Activated T-helper 1 cell treated with anti-CD3 and anti-CD28 coated beads, Interleukin-12 subunit alpha, Interleukin-12 subunit beta, Interleukin-2, Interleukin-4 antibody, amounts not matched to agents 30 ng/mL and 10 ng/mL and 1 ng/mL, durations not matched to agents 14 hours and 24 hours and 36 hours (primary cell): Measurements from ENCODE around the gene TBCA. TPM values are rescaled to one million over a fixed set of nuclear protein-coding genes. Genes with fewer than 3 reads are reported as not detected.
A peak's percentile ranks its signal among the peaks of the same experiment; 100 is the strongest.

Experiments used
- DNase-seq: peaks from one replicate; pipeline ENCODE4 v3.0.0; 2021; ENCODE audit warnings: low spot score
- H3K27ac Mint-ChIP-seq: one replicate; pipeline ENCODE4 v1.8.0; 2021; ENCODE audit warnings: mild to moderate bottlenecking, mixed read lengths
- H3K27me3 Mint-ChIP-seq: one replicate; pipeline ENCODE4 v1.8.0; 2022; ENCODE audit warnings: mild to moderate bottlenecking, moderate library complexity, mixed read lengths; ENCODE audit not compliant: insufficient read depth
- H3K36me3 Mint-ChIP-seq: one replicate; pipeline ENCODE4 v1.8.0; 2021; ENCODE audit warnings: low read depth, mixed read lengths
- H3K4me1 Mint-ChIP-seq: one replicate; pipeline ENCODE4 v1.8.0; 2021; ENCODE audit warnings: low read depth, mixed read lengths
- H3K4me3 Mint-ChIP-seq: one replicate; pipeline ENCODE4 v1.8.0; 2021; ENCODE audit warnings: mild to moderate bottlenecking, moderate library complexity, mixed read lengths
- H3K9me3 Mint-ChIP-seq: one replicate; pipeline ENCODE4 v1.8.0; 2021; ENCODE audit warnings: mixed read lengths
- intact Hi-C: fragments of 100-400 bp; cut with micrococcal nuclease; formaldehyde crosslinking; loops from one replicate; pipeline ENCODE4 v1.15.1; 2024
- total RNA-seq: library from RNA; stranded (reverse); gene quantifications from 2 replicates; pipeline ENCODE4 v1.2.3, GENCODE V29; 2022

Gene TBCA
- total RNA-seq, 1 donor from 2014 or later: 179 TPM

GRCh38 chr5:77643654-77644370, 132.3 kb downstream of the TBCA start:
- Mint-ChIP-seq H3K36me3 (peaks cover 3% of the 10 kb centered on the region), H3K27ac (peak overlapping the region; percentile 44), H3K9me3 (no peaks in the 10 kb centered on the region), H3K27me3 (peaks cover 84% of the 10 kb centered on the region), H3K4me1 (peaks cover 17% of the 10 kb centered on the region), H3K4me3 (peak overlapping the region; percentile 15)
- intact Hi-C loops: loop anchor here (1.0 to 5.0 kb wide), 4 partner anchors 14 to 692 kb away; partner anchors contain the start of gene CRHBP
- no peak for DNase-seq

GRCh38 chr5:77642738-77643653, 133.1 kb downstream of the TBCA start:
- peaks cover 86% of the 10 kb centered on the region for H3K27me3 Mint-ChIP-seq
- peaks cover 17% of the 10 kb centered on the region for H3K4me1 Mint-ChIP-seq
- H3K4me3 Mint-ChIP-seq: no peak overlapping the region

GRCh38 chr5:77641963-77642737, 134.0 kb downstream of the TBCA start:
- Mint-ChIP-seq H3K9me3 (peaks cover 7% of the 10 kb centered on the region), H3K27me3 (peaks cover 86% of the 10 kb centered on the region), H3K4me3 (no peak overlapping the region), H3K27ac (no peak overlapping the region), H3K36me3 (peaks cover 10% of the 10 kb centered on the region), H3K4me1 (peaks cover 25% of the 10 kb centered on the region)
- no peak for DNase-seq
- intact Hi-C loops: loop anchor here (1.0 to 5.0 kb wide), 3 partner anchors 9 to 690 kb away; partner anchors contain the start of gene CRHBP

More at GRCh38 chr5:77642738-77643653, 133.1 kb downstream of the TBCA start:
- H3K36me3 Mint-ChIP-seq: peaks cover 3% of the 10 kb centered on the region
- DNase-seq: no peak
- intact Hi-C loops: loop anchor here (5.0 kb wide), 2 partner anchors 314 to 691 kb away; partner anchors contain the start of gene CRHBP
- H3K9me3 Mint-ChIP-seq: no peaks in the 10 kb centered on the region
- H3K27ac Mint-ChIP-seq: no peak overlapping the region

GRCh38 chr5:77641397-77641943, 134.7 kb downstream of the TBCA start:
- no peak for DNase-seq
- intact Hi-C loops: loop anchor here (1.0 to 5.0 kb wide), 3 partner anchors 8 to 689 kb away; partner anchors contain the start of gene CRHBP
- Mint-ChIP-seq H3K27ac (peak overlapping the region; percentile 61), H3K9me3 (peaks cover 7% of the 10 kb centered on the region), H3K4me1 (peaks cover 25% of the 10 kb centered on the region), H3K4me3 (no peak overlapping the region), H3K36me3 (peaks cover 10% of the 10 kb centered on the region), H3K27me3 (peaks cover 82% of the 10 kb centered on the region)

Other genes with a start within 250 kb of the TBCA start
- not detected in 2 replicates for gene OTP, start 137.6 kb downstream of the TBCA start, total RNA-seq